Activated CD4-positive, alpha-beta T cell treated with anti-CD3 and anti-CD28 coated beads, Interleukin-2, Interleukin-4, amounts not matched to agents 100 ng/mL and 50 ng/mL, durations not matched to agents 16 hours and 8 hours (primary cell): ENCODE results near the gene ZNF580.

ENCODE experiments used
- DNase-seq: peaks from one replicate; pipeline ENCODE4 v3.0.0-alpha.2; 2020; ENCODE audit warnings: low spot score

ZNF580 gene

GRCh38 chr19:55606471-55606787, 34.4 kb upstream of the ZNF580 start:
- DNase-seq = no peak

- DNase-seq = no peak
Measured at GRCh38 chr19:55606817-55607216, 34.0 kb upstream of the ZNF580 start.

DNA sequence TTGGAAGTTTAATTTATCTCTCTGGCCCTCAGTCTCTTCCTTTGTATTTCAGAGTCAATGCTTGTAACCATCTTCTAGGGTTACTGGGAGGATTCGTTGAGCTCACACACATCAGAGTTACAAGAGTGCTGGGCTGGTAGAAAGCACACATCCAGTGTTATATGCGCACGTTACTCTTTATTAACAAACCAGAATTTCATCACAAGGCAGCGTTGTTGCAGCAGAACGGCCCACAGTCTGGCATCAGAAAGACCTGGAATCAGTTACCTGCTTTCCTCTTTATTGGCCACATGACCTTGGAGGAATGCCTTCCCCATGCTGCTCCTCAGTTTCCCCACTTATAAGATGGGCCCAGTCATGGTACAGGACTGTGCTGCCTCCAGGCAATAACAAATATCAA, 31.5 kb upstream of the ZNF580 start:
- no peak for DNase-seq

GRCh38 chr19:55611300-55611982, 29.4 kb upstream of the ZNF580 start:
- DNase-seq = no peak

DNA sequence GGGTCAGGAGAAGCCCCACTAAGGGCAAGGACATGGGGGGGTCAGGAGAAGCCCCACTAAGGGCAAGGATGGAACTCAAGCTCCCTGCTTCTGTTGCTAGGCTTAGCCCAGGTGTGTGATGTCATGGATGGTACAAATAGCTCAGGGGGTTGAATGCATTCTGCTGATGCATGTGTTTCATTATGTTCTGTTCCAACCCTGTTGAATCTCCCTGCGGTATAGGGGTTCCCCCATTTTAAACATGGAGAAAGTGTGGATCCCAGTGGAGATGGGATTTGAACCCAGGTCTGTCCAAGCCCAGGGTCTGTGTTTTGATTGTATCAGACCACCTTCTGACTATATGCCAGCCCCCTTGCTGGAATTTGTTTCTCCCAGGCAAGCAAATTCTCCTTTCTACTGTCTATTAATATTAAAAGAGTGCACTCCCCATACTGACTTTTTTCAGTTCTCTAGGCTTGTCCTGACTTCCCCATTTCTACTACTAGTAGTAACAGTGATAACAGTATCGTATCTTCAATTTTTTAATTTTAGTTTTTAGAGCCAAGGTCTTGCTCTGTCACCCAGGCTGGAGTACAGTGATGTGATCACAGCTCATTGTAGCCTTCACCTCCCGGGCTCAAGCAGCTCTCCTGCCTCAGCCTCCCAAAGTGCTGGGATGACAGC, 28.7 kb upstream of the ZNF580 start:
- no peak for DNase-seq

DNA sequence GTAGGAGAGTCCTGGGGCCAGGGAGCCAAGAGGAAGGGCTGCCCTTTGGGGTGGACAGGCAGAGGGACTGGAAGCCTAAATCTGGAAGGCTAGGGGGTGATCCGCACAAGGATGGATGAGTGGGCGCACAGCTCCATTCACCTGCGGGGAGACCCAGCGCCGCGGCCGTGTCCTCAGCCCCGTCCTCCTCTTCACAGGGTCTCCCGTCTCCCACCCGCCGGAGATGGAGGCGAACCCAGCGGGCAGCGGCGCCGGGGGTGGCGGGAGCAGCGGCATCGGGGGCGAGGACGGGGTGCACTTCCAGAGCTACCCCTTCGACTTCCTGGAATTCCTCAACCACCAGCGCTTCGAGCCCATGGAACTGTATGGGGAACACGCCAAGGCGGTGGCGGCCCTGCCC, 27.4 kb upstream of the ZNF580 start:
- no peak for DNase-seq

DNA sequence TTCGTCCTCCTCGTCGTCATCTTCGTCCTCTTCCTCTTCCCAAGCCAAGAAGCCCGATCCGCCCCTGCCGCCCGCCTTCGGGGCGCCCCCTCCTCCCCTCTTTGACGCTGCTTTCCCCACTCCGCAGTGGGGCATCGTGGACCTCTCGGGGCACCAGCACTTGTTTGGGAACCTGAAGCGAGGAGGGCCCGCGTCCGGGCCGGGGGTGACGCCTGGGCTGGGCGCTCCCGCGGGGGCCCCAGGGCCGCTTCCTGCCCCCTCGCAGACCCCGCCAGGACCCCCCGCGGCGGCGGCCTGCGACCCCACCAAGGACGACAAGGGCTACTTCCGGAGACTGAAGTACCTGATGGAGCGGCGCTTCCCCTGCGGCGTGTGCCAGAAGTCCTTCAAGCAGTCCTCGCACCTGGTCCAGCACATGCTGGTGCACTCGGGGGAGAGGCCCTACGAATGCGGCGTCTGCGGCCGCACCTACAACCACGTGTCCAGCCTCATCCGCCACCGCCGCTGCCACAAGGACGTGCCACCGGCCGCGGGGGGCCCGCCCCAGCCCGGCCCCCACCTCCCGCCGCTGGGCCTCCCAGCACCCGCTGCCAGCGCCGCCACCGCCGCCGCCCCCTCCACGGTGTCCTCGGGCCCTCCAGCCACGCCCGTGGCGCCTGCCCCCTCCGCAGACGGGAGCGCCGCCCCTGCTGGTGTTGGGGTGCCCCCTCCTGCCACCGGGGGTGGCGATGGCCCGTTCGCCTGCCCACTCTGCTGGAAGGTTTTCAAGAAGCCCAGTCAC, 26.7 kb upstream of the ZNF580 start:
- no peak for DNase-seq

DNA sequence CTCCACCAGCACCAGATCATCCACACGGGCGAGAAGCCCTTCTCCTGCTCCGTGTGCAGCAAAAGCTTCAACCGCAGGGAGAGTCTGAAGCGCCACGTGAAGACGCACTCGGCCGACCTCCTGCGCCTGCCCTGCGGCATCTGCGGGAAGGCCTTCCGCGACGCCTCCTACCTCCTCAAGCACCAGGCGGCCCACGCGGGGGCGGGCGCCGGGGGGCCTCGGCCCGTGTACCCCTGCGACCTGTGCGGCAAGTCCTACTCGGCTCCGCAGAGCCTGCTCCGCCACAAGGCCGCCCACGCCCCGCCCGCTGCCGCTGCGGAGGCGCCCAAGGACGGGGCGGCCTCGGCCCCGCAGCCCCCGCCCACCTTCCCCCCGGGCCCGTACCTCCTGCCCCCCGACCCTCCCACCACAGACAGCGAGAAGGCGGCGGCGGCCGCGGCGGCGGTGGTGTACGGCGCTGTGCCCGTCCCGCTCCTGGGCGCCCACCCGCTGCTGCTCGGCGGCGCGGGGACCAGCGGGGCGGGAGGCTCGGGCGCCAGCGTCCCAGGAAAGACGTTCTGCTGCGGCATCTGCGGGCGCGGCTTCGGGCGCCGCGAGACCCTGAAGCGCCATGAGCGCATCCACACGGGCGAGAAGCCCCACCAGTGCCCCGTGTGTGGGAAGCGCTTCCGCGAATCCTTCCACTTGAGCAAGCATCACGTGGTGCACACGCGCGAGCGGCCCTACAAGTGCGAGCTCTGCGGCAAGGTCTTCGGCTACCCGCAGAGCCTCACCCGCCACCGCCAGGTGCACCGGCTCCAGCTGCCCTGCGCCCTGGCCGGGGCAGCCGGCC, 25.9 kb upstream of the ZNF580 start:
- no peak for DNase-seq

DNA sequence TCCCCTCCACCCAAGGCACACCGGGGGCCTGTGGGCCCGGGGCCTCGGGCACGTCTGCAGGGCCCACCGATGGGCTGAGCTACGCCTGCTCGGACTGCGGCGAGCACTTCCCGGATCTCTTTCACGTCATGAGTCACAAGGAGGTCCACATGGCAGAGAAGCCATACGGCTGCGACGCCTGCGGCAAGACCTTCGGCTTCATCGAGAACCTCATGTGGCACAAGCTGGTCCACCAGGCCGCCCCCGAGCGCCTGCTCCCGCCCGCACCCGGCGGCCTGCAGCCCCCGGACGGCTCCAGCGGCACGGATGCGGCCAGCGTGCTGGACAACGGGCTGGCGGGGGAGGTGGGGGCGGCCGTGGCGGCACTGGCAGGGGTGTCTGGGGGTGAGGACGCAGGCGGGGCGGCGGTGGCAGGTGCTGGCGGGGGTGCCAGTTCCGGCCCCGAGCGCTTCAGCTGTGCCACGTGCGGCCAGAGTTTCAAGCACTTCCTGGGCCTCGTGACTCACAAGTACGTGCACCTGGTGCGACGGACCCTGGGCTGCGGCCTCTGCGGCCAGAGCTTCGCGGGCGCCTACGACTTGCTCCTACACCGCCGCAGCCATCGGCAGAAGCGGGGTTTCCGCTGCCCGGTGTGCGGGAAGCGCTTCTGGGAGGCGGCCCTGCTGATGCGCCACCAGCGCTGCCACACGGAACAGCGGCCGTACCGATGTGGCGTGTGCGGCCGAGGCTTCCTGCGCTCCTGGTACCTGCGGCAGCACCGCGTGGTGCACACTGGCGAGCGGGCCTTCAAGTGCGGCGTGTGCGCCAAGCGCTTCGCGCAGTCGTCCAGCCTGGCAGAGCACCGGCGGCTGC, 25.0 kb upstream of the ZNF580 start:
- no peak for DNase-seq

DNA sequence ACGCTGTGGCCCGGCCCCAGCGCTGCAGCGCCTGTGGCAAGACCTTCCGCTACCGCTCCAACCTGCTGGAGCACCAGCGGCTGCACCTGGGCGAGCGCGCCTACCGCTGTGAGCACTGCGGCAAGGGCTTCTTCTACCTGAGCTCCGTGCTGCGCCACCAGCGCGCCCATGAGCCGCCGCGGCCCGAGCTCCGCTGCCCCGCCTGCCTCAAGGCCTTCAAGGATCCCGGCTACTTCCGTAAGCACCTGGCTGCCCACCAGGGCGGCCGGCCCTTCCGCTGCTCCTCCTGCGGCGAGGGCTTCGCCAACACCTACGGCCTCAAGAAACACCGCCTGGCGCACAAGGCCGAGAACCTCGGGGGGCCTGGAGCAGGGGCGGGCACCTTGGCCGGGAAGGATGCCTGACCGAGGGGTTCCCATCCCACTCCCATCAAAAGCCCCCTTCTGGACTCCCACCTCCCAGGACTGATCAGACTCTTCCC, 24.4 kb upstream of the ZNF580 start:
- no peak for DNase-seq

GRCh38 chr19:55617426-55617825, 23.4 kb upstream of the ZNF580 start:
- no peak for DNase-seq

GRCh38 chr19:55618426-55618825, 22.4 kb upstream of the ZNF580 start:
- no peak for DNase-seq

GRCh38 chr19:55619286-55619685, 21.5 kb upstream of the ZNF580 start:
- DNase-seq = no peak

GRCh38 chr19:55620410-55621204, 20.2 kb upstream of the ZNF580 start:
- no peak for DNase-seq

DNA sequence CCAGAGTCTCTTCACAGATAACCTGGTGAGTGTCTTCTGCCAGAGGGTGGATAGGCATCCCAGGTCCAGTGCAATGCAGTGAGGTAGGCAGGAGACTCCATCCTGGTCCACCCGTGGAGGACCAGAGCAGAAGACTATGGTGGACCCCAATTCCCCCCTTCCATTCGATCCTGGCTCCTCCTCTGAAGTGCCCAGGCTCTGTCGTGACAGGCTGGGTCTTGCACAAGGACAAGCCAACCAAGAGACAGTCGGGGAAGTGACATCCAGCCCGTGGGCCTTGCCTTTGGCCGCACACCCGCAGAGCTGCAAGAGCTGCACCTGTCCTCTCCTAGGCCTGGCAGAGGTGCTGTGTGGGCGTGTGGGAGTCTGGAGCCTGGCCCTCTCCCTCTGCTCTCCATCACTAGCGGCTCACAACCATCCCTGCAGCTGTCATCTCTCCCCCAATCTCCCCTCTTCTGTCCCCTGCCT, 19.6 kb upstream of the ZNF580 start:
- DNase-seq = no peak

DNA sequence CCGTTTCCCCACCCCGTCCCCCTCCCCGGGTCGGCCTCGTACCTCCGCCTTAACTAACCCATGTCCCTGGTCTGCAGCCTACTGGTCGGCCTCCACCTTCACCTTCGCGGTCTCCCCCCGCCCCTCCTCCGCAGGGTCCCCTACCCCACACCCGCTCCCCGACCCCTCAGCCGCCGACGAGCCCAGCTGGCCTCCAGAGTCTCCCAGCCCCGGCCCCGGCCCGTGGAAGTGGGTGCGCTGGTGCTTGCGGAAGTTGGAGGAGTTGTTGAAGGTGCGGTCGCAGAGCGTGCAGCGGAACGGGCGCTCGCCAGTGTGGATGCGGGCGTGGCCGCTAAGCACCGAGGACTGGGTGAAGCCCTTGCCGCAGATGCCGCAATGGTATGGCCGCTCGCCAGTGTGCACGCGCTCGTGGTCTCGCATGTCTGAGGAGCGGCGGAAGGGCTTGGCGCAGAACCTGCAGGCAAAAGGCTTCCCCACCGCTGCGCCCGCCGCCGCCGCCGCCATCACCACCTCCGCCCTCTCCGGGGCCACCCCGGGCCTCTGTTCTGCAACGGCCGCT, 19.1 kb upstream of the ZNF580 start:
- no peak for DNase-seq

DNA sequence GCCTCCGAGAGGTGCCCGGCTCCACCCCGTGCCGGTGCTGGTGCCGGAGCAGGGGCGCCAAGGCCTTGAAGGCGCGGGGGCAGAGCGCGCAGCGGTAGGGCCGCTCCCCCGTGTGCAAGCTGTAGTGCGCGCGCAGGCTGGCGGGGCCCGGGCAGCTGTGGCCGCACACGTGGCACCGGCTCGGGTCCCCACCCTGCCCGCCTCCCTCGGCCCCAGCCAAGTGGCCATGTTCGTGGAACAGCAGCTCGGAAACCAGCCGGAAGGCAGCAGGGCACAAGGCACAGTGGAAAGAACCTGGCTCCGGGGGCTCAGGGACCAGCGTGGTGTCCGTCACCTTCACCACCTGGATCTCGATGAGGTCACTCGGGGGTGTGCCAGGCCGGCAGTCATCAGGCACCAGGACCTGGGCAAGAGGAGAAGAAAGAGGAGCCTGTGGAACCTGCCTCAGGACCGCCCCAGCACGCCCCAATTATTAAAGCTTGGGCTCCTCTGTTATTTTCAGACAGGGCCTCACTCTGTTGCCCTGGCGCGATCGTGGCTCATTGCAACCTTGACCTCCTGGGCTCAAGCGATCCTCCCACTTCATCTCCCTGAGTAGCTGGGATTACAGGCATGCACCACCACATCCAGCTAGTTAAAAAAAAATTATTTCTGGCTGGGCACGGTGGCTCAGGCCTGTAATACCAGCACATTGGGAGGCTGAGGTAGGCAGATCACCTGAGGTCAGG, 18.4 kb upstream of the ZNF580 start:
- no peak for DNase-seq

DNA sequence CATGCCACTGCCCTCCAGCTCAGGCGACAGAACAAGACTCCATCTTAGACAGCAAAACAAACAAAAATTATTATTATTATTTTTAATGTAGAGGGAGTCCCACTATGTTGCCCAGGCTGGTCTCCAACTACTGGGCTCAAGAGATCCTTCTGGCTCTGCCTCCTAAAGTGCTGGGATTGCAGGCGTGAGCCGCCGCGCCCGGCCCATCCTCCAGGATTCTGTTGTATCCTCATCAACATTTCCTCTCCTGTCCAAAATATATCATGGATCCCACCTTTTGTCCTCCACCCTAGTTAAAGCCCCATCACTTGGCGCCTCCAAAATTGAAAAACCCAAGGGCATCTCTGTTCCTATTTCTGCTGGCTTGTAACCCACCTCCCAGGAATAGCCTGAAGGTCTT, 17.7 kb upstream of the ZNF580 start:
- DNase-seq = no peak

DNA sequence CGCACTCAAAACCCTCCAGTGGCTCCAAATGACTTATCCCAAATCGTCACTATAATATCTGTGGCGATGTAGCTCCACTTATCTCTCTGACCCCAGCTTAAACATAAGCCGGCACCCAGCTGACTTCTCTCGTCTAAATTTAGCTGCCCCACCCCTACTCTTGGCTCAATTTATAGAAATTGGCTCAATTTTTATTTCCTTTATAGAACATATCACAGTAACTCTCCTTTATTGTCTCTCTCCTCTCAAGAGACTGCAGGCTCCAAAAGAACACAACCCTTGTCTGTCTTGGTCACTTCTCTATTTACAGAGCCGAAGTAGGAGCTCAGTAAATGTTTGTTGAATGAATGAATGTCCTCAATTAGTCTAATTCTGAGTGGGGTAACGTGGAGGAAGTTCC, 17.2 kb upstream of the ZNF580 start:
- DNase-seq = no peak
